Colonic mucosa (tissue), 4 donors: ENCODE data around the gene ZNF787. TPM values are rescaled to one million over a fixed set of nuclear protein-coding genes. Genes with fewer than 3 reads are reported as not detected.

Source experiments
- DNase-seq: peaks from one replicate; pipeline ENCODE4 v3.0.0-alpha.2; 2020
- H3K27ac ChIP-seq: fragments of 200-600 bp; one replicate; pipeline ENCODE4 v1.8.0; 2021
- H3K27me3 ChIP-seq: fragments of 200-600 bp; one replicate; pipeline ENCODE4 v1.8.0; 2021
- H3K36me3 ChIP-seq: fragments of 200-600 bp; one replicate; pipeline ENCODE4 v1.8.0; 2021
- H3K4me1 ChIP-seq: fragments of 200-600 bp; one replicate; pipeline ENCODE4 v1.8.0; 2021; ENCODE audit warnings: mild to moderate bottlenecking
- H3K4me3 ChIP-seq: fragments of 200-600 bp; one replicate; pipeline ENCODE4 v1.8.0; 2021
- H3K9ac ChIP-seq, 2 donors: one replicate each; pipeline ENCODE4 v1.7.0; 2013; ENCODE audit warnings: control low read depth in 2 of 2, low read depth in 2 of 2, low read length in 2 of 2
- H3K9me3 ChIP-seq: fragments of 200-600 bp; one replicate; pipeline ENCODE4 v1.8.0; 2021
- CTCF ChIP-seq: fragments of 200-600 bp; IDR thresholded peaks from one replicate; pipeline ENCODE4 v1.8.0; 2022; ENCODE audit warnings: antibody characterized with exemption, mild to moderate bottlenecking
- intact Hi-C: fragments of 100-400 bp; cut with DNase I; formaldehyde crosslinking; loops from one replicate; pipeline ENCODE4 v1.14.1; 2022
- total RNA-seq, 2 donors: library from RNA; stranded (reverse); fragmentation: NEBNext Ultra II Directional in 1 of 2; extraction: Animal tissue kit (Norgen Biotek cat#: 25700) in 1 of 2; gene quantifications; one replicate each; pipeline ENCODE4 v1.2.1, GENCODE V29; 2021
- donor health status: healthy.
- donor health status: DM: no; HTN: no; CAD: no.
- donor health status: DM: no; HTN: no; CAD: no.

The ZNF787 gene
- total RNA-seq, 2 donors from 2014 or later, result 52.1 to 69.2 TPM

- Histone ChIP-seq H3K27ac (no peak overlapping the region), H3K4me3 (no peak overlapping the region), H3K4me1 (peaks cover 10% of the 10 kb centered on the region), H3K36me3 (peaks cover 4% of the 10 kb centered on the region), H3K27me3 (no peaks in the 10 kb centered on the region), H3K9me3 (no peaks in the 10 kb centered on the region), H3K9ac (no peak overlapping the region)
- intact Hi-C loops, result loop anchor here (5.0 kb wide), 1 partner anchor 37 kb away; no protein-coding TSS in a partner anchor
- DNase-seq, result no peak
- TF ChIP-seq CTCF, result no peak
These were observed 23.3 kb upstream of the ZNF787 start for GRCh38 chr19:56144376-56144775.

- H3K36me3 ChIP-seq, result no peaks in the 10 kb centered on the region
- H3K27ac ChIP-seq, result peak overlapping the region; percentile 89
- no peak for TF ChIP-seq CTCF
- H3K9ac ChIP-seq, result peak overlapping the region in 1 of 2 donors; percentile 86
- no peaks in the 10 kb centered on the region for H3K27me3 ChIP-seq
- peaks cover 10% of the 10 kb centered on the region for H3K4me1 ChIP-seq
- DNase-seq, result no peak
- H3K9me3 ChIP-seq, result no peaks in the 10 kb centered on the region
- no peak overlapping the region for H3K4me3 ChIP-seq
- intact Hi-C loops, result loop anchor here (5.0 kb wide), 1 partner anchor 36 kb away; no protein-coding TSS in a partner anchor
These were observed 21.9 kb upstream of the ZNF787 start for GRCh38 chr19:56142897-56143434.

DNA sequence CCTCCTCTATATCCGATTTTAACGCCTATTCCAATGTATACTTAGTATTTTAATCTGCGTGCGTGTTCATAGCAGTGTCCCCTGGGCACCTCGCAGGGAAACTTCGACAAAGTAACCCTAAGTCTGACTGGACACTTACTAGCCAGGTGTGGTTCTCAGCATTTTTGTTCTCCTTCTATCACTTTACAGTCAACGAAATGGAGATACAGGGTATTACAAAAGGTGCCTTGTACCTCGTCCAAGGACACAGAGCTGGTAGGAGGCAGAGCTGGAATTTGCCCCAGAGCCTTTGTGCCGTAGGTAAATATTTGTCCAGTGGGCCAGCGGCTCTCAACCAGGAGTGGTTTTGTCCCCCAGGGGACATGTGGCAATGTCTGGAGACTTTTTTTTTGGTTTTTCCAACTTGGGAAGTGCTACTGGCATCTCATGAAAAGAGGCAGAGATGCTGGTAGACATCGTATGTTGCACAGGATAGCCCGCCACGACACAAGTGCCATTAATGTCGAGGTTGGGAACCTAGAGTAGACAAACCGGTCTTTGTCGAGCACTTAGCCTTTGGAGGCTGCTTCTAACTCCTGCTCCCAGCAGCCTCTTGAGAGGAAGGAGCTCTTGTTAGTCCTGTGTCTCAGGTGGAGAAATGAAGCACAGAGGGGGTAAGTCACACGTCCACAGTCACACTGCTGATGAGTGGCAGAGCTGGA, 21.1 kb upstream of the ZNF787 start:
- Histone ChIP-seq H3K9ac (peak overlapping the region; percentile 41 to 86), H3K9me3 (no peaks in the 10 kb centered on the region), H3K27me3 (no peaks in the 10 kb centered on the region), H3K36me3 (no peaks in the 10 kb centered on the region), H3K4me3 (peak overlapping the region; percentile 44), H3K4me1 (peaks cover 10% of the 10 kb centered on the region), H3K27ac (peak overlapping the region; percentile 89)
- TF ChIP-seq CTCF, result no peak
- peak; percentile 80 for DNase-seq
- intact Hi-C loops, result loop anchor here (5.0 kb wide), 1 partner anchor 35 kb away; no protein-coding TSS in a partner anchor

GRCh38 chr19:56141417-56141993, 20.4 kb upstream of the ZNF787 start:
- H3K4me3 ChIP-seq, result peak overlapping the region; percentile 44
- H3K27me3 ChIP-seq, result no peaks in the 10 kb centered on the region
- peak overlapping the region; percentile 41 to 86 for H3K9ac ChIP-seq
- intact Hi-C loops, result loop anchor here (5.0 kb wide), 1 partner anchor 34 kb away; no protein-coding TSS in a partner anchor
- peaks cover 10% of the 10 kb centered on the region for H3K4me1 ChIP-seq
- TF ChIP-seq CTCF, result no peak
- no peaks in the 10 kb centered on the region for H3K9me3 ChIP-seq
- DNase-seq, result peak; percentile 49
- H3K27ac ChIP-seq, result peak overlapping the region; percentile 89
- no peaks in the 10 kb centered on the region for H3K36me3 ChIP-seq

GRCh38 chr19:56140583-56141416, 19.7 kb upstream of the ZNF787 start, which contains the start of gene ZNF444:
ZNF444 (plus strand) TSS chr19:56141287; CDS start chr19:56146912, 5,625 bp downstream.
- intact Hi-C loops, result loop anchor here (5.0 kb wide), 1 partner anchor 33 kb away; no protein-coding TSS in a partner anchor

More at GRCh38 chr19:56140583-56141416, 19.7 kb upstream of the ZNF787 start, which contains the start of gene ZNF444:
- Histone ChIP-seq H3K4me3 (peak within 1 kb of the TSS; percentile 44), H3K36me3 (no peaks in the 10 kb centered on the region), H3K27me3 (no peaks in the 10 kb centered on the region), H3K4me1 (peaks cover 10% of the 10 kb centered on the region), H3K27ac (peak within 1 kb of the TSS; percentile 89), H3K9ac (peak within 1 kb of the TSS; percentile 48 to 86), H3K9me3 (no peaks in the 10 kb centered on the region)
- no peak for TF ChIP-seq CTCF
- peak; percentile 99 for DNase-seq
